Neural cell (in vitro differentiated cells): Measurements from ENCODE around the gene SNRNP40. TPM values are rescaled to one million over a fixed set of nuclear protein-coding genes. Genes with fewer than 3 reads are reported as not detected.

ENCODE experiments used
- H2AFZ ChIP-seq: fragments of 200-600, 300-800 bp; sonication (generic), shearing (Covaris generic); 2 replicates; pipeline ENCODE4 v1.6.0; 2014; ENCODE audit warnings: low read depth, mild to moderate bottlenecking, antibody characterized with exemption, low read length, moderate library complexity
- H3F3A ChIP-seq: fragments of 200-600 bp; shearing (Covaris generic); 2 replicates; pipeline ENCODE4 v1.6.1; 2016; ENCODE audit warnings: mild to moderate bottlenecking, moderate library complexity, mixed read lengths, antibody characterized with exemption, low read length; ENCODE audit not compliant: insufficient read depth, poor library complexity, severe bottlenecking
- H3K27ac ChIP-seq: fragments of 200-600, 300-800 bp; sonication (generic), shearing (Covaris generic); 2 replicates; pipeline ENCODE4 v1.5.1; 2014; ENCODE audit warnings: mild to moderate bottlenecking, low read length, moderate library complexity
- H3K27me3 ChIP-seq: fragments of 300-800, 200-600 bp; sonication (generic), shearing (Covaris generic); 2 replicates; pipeline ENCODE4 v1.6.0; 2014; ENCODE audit warnings: mild to moderate bottlenecking, low read depth, low read length, moderate library complexity; ENCODE audit not compliant: insufficient read depth
- H3K36me3 ChIP-seq: fragments of 300-800, 200-600 bp; sonication (generic), shearing (Covaris generic); 2 replicates; pipeline ENCODE4 v1.5.1; 2014; ENCODE audit warnings: mild to moderate bottlenecking, antibody characterized with exemption, low read length, moderate library complexity; ENCODE audit not compliant: insufficient read depth
- H3K4me2 ChIP-seq: fragments of 300-800, 200-600 bp; sonication (generic), shearing (Covaris generic); 2 replicates; pipeline ENCODE4 v1.6.0; 2014; ENCODE audit warnings: mild to moderate bottlenecking, low read length
- H3K4me3 ChIP-seq: fragments of 300-800, 200-600 bp; sonication (generic), shearing (Covaris generic); 2 replicates; pipeline ENCODE4 v1.5.1; 2014; ENCODE audit warnings: mild to moderate bottlenecking, low read length, moderate library complexity
- H3K79me2 ChIP-seq: fragments of 200-600 bp; shearing (Covaris generic); replicated peaks from 2 replicates; pipeline ENCODE4 v1.6.0; 2014; ENCODE audit warnings: mild to moderate bottlenecking, low read length, moderate library complexity; ENCODE audit not compliant: insufficient read depth
- H3K9ac ChIP-seq: fragments of 300-800, 200-600 bp; sonication (generic), shearing (Covaris generic); 2 replicates; pipeline ENCODE4 v1.6.1; 2016; ENCODE audit warnings: mild to moderate bottlenecking, low read length, mixed read lengths
- H3K9me2 ChIP-seq: fragments of 200-600 bp; shearing (Covaris generic); 2 replicates; pipeline ENCODE4 v1.6.1; 2016; ENCODE audit warnings: mild to moderate bottlenecking, low read length, mixed read lengths; ENCODE audit not compliant: insufficient read depth
- H3K9me3 ChIP-seq: fragments of 200-600, 300-800 bp; sonication (generic), shearing (Covaris generic); 2 replicates; pipeline ENCODE4 v1.6.1; 2016; ENCODE audit warnings: mild to moderate bottlenecking, mixed run types, low read length, moderate library complexity, mixed read lengths
- H4K20me1 ChIP-seq: fragments of 200-600 bp; shearing (Covaris generic); 2 replicates; pipeline ENCODE4 v1.6.1; 2016; ENCODE audit warnings: mild to moderate bottlenecking, mixed run types; ENCODE audit not compliant: insufficient read depth
- CTCF ChIP-seq: fragments of 450-650 bp; IDR thresholded peaks from 2 replicates; pipeline ENCODE4 v1.5.1; 2014; ENCODE audit warnings: antibody characterized with exemption, mild to moderate bottlenecking, moderate library complexity; ENCODE audit not compliant: poor library complexity, severe bottlenecking
- EP300 ChIP-seq: fragments of 450-650 bp; conservative IDR thresholded peaks from 2 replicates; pipeline ENCODE4 v1.6.1; 2014; ENCODE audit warnings: antibody characterized with exemption, mild to moderate bottlenecking, moderate library complexity; ENCODE audit not compliant: poor library complexity, severe bottlenecking
- EZH2 ChIP-seq: fragments of 200-600, 300-800 bp; shearing (Covaris generic), sonication (generic); IDR thresholded peaks from 2 replicates; pipeline ENCODE4 v1.6.1; 2014; ENCODE audit warnings: antibody characterized with exemption, low read length, borderline replicate concordance, mild to moderate bottlenecking; ENCODE audit not compliant: insufficient read depth, poor library complexity, severe bottlenecking
- MXI1 ChIP-seq: fragments of 450-650 bp; conservative IDR thresholded peaks from 2 replicates; pipeline ENCODE4 v1.6.1; 2014; ENCODE audit warnings: antibody characterized with exemption, mild to moderate bottlenecking; ENCODE audit not compliant: poor library complexity, severe bottlenecking
- POLR2AphosphoS5 ChIP-seq: IDR thresholded peaks from 2 replicates; pipeline ENCODE4 v1.6.1; 2012
- RAD21 ChIP-seq: fragments of 450-650 bp; conservative IDR thresholded peaks from 2 replicates; pipeline ENCODE4 v1.6.1; 2014; ENCODE audit warnings: antibody characterized with exemption, mild to moderate bottlenecking, moderate library complexity
- REST ChIP-seq: IDR thresholded peaks from 2 replicates; pipeline ENCODE4 v1.6.1; 2012; ENCODE audit warnings: borderline replicate concordance
- TAF1 ChIP-seq: IDR thresholded peaks from 2 replicates; pipeline ENCODE4 v1.6.1; 2012; ENCODE audit warnings: low read depth
- polyA plus RNA-seq: library from polyadenylated mRNA; depleted of rRNA; stranded (reverse); fragments of >200 nt; gene quantifications from 2 replicates; pipeline ENCODE4 v1.2.3, GENCODE V29; 2014

SNRNP40 gene
- polyA plus RNA-seq, 1 donor from 2014 or later: 87.2 TPM

- H3K4me3 ChIP-seq: no peak overlapping the region
- H3K27ac ChIP-seq: no peak overlapping the region
- no peaks in the 10 kb centered on the region for H3F3A ChIP-seq
- no peaks in the 10 kb centered on the region for H4K20me1 ChIP-seq
- H3K27me3 ChIP-seq: no peaks in the 10 kb centered on the region
- no peak overlapping the region for H3K4me2 ChIP-seq
- H3K9ac ChIP-seq: no peak overlapping the region
- H2AFZ ChIP-seq: no peak overlapping the region
- H3K9me2 ChIP-seq: no peaks in the 10 kb centered on the region
- TF ChIP-seq EP300 (no peak), POLR2AphosphoS5 (no peak), RAD21 (no peak)
- peaks cover 5% of the 10 kb centered on the region for H3K36me3 ChIP-seq
- H3K79me2 ChIP-seq: no peaks in the 10 kb centered on the region
- no peaks in the 10 kb centered on the region for H3K9me3 ChIP-seq
Observed at GRCh38 chr1:31318146-31318545, 21.6 kb upstream of the SNRNP40 start.

GRCh38 chr1:31315902-31316301, 19.3 kb upstream of the SNRNP40 start:
- H3K27me3 ChIP-seq: no peaks in the 10 kb centered on the region
- H3K4me3 ChIP-seq: no peak overlapping the region
- no peak overlapping the region for H3K9ac ChIP-seq
- H3K27ac ChIP-seq: no peak overlapping the region
- TF ChIP-seq TAF1 (no peak), CTCF (no peak)
- peaks cover 6% of the 10 kb centered on the region for H3K36me3 ChIP-seq
- H4K20me1 ChIP-seq: no peaks in the 10 kb centered on the region
- no peak overlapping the region for H2AFZ ChIP-seq
- no peak overlapping the region for H3K4me2 ChIP-seq
- H3K79me2 ChIP-seq: no peaks in the 10 kb centered on the region
- H3K9me2 ChIP-seq: no peaks in the 10 kb centered on the region
- no peaks in the 10 kb centered on the region for H3K9me3 ChIP-seq
- no peaks in the 10 kb centered on the region for H3F3A ChIP-seq

GRCh38 chr1:31310198-31310597, 13.6 kb upstream of the SNRNP40 start:
- Histone ChIP-seq H3K9me2 (no peaks in the 10 kb centered on the region), H3K79me2 (peaks cover under 1% of the 10 kb centered on the region), H3K4me3 (no peak overlapping the region), H3K27ac (no peak overlapping the region), H3K9me3 (no peaks in the 10 kb centered on the region), H3K27me3 (no peaks in the 10 kb centered on the region), H3K4me2 (no peak overlapping the region), H3K36me3 (peaks cover 7% of the 10 kb centered on the region), H4K20me1 (no peaks in the 10 kb centered on the region), H3K9ac (no peak overlapping the region), H2AFZ (no peak overlapping the region), H3F3A (no peaks in the 10 kb centered on the region)
- TF ChIP-seq REST: no peak
- no peak for TF ChIP-seq TAF1
- TF ChIP-seq CTCF: no peak
- no peak for TF ChIP-seq EP300
- TF ChIP-seq EZH2: no peak
- TF ChIP-seq MXI1: no peak
- no peak for TF ChIP-seq RAD21
